NCI-H2196 (cell line): Measurements from ENCODE around the gene PTMA.

Experiments
- DNase-seq: peaks from one replicate; lab custom pipeline; 2025; ENCODE audit not compliant: unreplicated experiment; lab: John Stamatoyannopoulos, UW

Gene PTMA

DNA sequence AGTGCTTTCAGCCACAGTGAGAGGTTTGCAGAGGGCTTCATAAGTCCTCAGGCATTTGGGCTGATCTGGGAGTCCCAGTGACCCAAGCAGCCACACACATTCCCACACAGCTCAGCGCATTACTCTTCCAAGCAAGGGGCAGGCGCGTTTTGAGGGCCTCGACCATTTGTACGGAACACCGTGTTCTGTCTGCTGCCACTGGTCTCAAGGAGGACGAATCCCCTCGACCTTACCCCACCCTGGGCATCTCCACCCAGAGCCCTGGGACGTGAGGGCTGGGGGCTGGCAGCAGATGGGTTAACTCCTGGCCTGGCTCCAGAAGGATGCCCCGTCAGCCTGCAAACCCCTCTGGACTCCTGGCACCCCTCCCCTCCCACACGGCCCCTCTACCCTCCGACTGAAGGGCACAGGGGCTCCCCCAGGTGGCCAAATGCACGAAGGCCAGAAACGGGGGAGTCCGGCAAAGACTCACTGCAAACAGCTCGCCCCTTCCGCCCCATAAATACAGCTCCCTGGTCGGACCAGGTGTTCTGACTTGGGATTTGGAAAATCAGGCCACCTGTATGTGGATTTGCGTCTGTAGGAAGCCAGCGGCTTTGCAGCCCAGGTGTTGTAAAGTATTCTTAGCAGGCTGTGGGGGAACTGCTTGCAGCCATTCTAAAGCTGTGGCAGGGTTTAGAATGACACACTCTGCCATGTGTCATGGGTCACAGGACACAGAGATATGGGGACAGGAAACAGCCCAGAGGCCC is 33.6 kb upstream of the PTMA start:
- peak; percentile 42 for DNase-seq

DNA sequence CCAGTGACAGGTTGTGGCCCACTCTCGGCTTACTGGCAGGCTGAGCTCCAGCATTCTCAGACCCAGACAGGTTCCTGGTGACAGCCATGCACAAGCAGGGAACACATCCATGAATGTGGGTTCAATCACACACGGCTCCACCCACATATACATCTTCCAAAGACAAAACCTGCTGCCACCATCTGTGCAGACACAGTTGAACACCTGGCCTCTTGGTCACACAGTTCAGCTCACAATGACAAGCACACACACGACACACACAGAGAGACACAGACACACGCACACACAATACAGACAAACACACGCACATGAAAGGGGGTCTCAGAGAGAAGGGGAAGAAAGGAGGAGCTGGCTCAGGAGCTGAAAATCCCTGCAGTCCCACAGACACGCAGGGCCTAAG is 32.1 kb upstream of the PTMA start:
- no peak for DNase-seq

DNA sequence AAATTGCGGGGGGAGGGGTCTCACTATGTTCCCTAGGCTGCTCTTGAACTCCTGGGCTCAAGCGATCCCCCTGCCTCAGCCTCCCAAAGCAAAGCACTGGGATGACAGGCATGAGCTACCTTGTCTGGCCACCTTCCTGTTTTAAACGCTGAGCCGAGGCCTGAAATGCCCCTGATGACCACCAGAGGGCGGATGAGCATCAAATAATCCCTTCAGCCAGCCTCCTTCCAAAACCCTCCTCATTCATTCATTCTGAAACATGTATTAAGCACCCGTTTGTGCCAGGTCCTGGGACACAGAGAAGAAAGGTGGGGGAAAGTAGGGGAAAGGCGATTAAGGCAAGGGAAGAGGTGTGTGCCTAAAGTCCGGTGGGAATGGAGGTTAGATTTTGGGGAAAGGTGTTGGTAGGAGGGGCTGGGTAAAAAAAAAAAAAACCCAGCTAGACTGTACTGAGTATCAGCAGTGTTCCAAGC is 30.7 kb upstream of the PTMA start:
- peak; percentile 87 for DNase-seq

DNA sequence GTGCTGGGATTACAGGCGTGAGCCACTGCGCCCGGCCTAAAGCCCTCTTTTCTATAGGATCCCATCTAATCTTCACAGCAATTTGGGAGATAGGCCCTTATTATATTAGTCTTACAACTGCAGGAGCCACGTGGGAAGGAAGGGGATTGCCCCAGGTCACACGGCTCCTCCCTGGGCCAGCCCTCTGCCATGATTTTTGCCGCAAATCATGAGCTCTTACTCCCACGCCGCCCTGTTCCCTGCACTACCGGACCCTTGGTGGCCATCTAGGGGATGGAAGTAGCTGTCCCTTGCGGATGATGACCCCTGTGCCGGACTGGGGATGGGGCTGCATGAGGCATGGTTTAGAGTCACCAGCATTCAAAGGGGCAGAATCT is 28.4 kb upstream of the PTMA start:
- DNase-seq = peak; percentile 87

DNA sequence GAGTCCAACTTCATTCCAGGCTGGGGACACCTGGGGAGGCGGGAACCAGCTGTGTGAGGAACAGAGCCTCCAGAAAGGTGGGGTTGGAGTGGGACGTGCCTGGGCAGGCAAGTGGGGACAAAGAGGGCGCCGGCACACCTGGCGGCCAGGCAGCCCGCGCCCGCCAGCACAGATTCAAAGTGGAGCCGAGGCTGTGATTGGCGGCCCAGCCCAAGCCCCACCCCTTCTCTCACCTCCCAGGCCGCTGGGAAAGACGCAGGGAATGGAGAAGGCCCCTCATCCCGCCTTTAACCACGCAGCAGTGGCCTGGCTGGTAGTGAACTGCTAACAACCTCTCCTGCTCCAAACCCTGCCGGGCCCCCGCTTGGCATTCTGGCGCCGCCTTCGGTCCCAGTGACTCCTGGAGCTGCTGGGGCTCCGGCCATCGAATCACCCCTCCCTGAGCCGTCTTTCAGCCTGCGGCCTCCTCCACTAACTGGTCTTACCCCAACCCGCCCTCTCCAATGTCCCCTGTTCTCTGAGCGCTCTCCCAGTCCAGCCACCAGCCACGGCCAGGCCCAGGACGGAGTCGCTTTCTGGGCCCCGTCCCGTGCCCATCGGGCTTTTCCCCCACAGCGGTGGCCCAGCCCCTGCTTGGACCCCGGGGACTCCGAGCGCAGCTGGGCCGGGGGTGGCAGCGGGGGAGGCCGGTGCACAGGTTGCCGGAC is 27.9 kb upstream of the PTMA start:
- peak; percentile 93 for DNase-seq

DNA sequence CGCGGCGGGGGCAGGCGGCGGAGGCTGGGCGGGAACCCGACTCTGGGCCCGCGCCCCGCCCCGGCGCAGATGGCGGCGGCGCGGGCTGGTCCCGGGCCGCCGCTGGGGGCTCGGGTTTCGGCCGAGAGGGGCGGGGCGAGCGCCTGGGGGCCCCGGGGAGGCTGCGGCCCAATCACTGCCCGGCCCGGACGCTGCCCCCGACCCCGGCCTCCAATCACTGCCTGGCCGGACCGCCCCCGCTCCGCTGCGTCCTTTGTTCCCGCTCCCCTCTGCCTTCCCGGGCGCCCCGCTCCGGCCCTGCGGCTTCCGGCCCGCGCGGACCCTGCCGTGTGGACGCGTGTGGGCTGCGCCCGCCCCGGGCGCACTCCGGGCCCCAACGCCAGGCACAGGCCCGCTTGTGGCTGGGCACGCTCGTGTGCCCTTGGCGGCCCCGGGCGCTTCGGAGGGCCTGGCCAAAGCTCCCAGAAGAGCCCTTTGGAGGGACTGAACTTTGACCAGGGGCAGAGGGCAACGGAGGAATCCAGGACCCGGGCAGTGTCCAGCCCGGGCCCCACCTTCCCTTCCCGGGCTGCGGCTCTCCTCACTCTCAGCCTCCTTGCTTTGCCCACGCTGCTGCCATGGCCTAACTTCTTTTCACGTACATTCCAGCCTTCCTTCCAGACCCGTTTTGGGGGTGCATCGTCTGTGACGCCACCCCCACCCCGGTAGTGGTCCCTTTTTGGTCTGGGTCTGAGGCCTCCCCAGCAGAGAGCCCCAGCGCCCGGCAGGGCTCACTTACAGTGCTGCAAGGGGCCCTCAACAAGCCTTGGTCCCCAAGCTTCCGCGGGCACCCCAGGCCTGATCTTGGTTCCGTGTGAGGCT is 27.1 kb upstream of the PTMA start:
- peak; percentile 94 for DNase-seq

DNA sequence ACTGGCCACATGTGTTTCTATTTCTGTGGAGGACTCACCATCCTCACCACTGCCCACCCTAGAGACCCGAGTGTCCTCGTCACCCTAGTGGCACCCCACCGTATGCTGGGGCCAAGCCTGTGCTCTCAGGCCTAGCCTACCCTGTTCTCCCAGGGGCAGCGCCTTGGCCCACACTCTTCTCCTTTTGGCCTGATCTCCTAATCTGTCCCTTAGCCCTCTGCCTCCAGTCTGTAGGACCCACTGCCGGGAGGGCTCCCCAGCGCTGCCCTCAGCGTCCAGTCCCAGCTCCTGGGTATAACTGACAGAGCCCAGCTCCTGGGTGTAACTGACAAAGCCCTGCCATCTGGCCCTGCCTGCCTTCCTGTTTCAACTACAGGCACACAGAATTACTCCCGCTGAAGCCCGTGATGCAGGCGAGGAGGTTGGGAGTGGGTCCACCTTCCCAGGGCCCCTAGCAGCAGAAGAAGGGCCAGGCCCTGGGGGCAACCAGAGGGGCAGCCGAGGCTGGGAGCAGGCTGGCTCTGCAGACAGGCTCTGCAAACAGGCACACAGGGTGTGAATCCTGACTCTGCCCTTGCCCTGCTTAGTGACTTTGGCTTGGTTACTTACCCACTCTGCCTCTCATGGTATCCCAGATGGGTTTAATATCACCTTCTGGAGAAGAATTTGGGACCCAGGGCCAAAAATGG is 25.6 kb upstream of the PTMA start:
- DNase-seq = no peak

DNA sequence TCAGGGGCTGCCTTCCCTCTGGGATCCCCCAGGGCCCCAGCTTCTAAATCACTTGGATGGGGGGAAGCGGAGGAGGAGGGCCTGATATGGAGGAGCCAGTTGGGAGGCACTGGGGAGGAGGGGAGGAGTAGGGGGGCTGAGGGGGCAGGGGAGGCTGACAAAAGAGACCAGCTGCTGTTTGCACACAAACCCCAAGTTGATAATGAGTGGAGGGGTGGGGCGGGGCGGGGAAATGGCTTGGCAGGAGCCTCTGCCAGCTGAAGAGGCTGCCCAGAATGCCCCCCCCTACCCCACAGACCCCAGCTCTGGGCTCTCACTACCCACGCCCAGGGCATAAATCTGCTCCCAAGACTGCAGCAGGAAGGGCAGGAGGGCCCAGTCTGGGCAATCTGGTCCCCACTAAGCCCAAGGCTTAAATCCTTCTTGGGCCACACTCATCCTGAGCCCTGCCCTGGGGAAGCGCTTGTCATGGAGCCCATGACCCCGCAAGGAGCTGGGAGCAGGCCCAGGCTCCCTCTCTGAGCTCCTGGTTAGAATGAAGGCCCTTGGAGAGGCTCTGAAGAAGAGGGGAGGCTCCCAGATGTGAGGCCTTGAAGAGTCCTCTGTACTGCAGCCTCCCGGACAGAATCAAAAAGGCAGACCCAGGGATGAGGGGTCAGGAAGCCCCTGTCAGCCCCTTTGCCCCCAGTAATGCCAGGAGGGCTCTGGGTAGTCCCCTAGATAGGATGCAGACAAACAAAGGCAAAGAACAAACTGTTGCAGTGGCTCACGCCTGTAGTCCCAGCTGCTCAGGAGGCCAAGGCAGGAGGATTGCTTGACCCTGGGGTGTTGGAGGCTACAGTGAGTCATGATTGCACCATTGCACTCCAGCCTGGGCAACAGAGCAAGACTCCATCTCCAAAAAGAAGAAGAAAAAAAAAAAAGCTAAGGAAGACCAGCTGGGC is 24.8 kb upstream of the PTMA start:
- no peak for DNase-seq

DNA sequence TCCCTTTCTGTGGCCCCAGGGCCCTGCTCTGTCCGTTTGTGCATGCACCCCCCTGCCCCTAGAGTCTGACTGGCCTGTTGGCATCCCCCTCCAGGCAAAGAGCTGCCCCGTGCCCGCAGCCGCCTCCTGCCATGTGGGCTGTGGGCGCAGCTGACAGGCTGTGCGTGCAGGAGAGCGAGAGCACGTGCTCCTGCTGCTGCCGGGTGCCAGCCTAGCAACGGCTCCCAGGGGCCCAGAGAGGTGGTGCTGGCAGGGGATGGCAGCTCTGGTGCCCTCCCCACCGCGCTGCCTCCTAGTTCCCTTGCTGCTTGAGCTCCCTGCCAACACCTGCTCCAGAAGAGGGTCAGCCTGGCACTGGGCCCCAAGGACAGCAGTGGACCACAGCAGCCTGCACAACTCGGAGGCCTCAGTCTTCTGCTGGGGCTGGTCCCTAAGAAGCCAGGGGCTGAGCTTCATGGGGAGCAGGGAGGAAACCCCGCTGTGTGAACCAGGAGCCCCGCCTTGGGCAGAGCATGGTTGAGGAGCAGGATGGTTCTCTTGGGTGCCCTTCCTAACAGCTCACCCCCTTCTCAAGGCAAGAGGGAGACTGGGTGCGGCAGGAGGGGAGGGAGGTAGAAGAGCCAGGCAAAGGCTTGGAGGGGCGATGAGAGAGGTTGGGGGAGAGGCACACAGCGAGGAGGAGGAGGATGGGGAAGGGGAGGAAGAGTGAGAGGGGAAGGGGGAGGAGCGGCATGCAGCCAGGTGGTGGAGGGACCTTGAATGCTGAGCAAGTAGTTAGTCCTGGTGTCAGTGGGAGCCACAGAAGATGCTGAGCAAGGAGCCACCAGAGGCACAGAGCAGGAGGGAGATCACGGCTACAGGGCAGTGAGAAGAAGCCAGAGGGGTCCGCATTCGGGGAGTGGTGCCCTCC is 23.8 kb upstream of the PTMA start:
- DNase-seq = peak; percentile 87

DNA sequence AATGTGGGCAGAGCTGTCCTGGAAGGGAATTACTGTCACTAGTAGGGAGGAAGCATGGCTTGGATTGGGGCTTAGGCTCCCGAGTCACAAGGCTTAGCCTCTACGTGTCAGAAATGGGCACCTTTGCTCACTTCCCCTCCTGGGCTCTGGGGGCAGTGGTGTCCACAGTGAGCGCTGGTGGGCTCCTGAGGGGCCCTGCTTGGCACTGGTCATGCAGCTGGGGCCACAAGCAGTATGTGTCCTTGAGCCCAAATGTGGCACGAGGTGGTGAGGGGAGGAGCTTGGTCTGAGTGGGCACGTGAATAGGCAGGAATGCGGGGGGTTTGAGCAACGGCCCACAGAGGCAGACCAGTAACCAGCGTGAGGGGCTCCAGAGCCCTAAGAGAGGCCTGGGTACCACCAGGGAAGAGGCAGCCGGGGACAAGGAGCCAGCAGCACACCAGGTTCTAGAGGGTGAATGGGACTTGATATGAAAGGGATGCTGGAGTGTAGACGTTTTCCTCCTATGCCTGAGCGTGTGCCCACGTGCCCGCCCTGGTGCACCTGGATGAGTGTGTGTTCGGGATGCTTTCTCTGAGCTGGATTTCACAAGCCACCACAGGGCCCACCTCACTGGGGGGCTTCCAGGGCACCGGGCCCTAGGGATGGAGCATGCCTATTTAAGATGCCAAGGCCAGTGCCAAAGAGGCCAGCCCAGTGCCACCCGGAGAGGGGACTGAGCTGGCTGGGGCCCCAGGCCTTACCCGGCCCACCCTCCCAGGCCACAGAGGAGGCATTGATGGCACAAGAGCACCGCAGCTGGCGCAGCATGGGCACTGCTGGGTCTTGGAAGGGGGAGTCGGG is 22.8 kb upstream of the PTMA start:
- DNase-seq = peak; percentile 46

DNA sequence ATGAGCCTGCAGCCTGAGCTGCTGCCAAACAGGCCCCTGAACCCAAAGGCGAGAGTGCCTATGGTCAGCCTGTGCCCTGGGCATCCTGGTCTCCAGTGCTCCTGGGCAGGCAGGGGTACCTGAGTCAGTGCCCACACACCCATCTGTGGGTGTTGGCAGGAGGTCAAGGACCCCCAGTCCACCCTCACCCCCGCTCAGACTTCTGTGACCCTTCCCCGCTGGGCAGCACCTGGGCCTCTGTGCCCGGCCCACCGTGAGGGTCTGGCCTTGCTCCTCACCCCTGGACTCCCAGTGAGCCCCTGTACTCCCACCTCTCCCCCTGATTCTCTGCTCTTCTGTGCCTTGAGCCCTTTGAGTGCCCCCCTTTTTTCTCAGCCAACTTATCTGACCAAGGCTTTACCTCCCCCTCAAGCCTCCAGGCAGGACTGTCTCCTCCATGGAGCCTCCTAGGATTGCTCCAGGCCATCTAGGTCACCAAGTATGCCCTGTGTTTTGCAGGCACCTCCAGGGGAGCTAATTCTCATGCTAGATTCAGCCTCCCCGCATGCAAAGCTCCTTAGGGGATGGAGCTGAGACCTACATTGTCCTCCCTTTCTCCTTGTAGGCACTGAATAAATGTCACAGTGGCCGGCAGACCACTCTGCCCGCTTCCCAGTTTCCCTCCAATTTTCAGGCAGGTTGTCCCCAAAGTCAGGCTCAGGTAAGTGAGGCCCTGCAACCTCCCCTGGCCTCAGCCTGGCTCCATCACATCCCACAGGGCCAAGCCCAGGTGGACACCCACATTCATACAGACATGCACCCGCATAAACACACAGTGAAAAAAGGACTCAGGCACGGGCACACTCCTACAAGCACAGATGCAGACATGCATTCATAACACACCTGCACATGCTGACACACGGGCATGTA is 21.9 kb upstream of the PTMA start:
- no peak for DNase-seq

DNA sequence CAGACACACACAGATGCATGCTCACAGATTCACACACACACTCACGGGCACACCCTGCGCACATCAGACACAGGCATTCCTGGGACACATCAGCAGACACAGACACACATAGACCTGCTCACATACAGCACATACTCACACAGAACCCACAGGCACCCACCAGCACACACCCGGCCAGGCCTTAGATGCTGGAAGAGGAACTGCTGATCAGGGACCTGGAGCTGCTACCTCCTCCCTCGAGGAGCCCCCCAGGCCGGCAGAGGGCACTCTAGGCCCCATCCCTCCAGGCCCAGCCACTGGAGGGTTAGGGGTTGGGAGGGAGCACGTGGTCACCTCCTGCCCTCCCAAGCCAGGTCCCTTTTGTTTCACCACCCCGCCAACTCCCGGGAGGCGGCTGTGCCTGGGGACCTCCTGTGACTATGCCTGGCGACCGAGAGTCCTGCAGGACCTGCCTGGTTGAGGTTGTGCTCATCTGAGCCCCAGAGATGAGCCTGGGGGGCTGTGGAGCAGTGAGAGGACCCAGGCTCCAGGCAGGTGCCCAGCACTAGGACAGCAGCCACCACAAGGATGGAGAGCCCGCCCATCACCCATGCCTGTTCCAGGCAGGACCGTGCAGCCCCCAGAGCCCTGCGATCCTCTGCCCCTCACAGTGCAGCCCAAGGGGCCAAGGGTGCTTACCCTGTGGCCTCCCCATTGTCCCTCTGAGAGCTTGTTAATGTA is 21.0 kb upstream of the PTMA start:
- peak; percentile 72 for DNase-seq

DNA sequence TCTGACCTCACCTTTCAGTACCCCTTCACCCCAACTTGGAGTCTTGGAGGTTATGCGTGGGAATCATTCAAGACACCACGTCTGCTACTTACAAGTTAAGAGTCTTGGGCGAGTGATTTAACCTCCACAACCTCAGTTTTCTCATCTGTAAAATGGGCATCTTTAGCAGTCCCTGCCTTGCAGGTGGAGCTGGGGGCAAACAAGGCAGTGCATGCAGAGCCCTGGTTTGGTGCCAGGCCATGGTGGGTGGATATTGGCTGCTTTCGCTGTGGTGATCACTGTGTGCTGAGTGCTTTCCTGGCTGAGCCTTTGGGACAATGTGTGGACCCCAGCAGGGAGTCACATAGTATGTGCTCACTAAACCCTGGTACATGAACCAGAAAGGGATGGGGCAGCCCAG is 20.4 kb upstream of the PTMA start:
- DNase-seq = no peak

DNA sequence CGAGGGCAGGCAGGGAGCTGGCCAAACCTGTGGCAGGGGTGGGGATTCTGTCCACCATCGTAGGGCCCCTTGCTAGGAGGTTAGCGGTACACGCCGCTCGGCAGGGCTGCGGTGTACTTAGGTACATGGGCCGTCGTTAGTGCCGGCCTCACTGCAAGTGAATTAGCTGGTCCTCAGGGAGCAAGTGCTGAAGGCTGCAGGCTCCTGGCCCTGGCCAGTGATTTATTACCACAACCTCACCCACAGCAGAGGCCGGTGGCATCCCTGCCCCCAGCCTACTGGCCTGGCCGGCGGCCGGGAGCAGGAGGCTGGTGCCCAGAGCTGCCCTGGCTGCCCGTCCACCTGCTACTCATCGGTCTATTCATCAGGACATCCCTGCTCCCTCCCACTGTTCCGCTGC is 19.6 kb upstream of the PTMA start:
- DNase-seq = no peak

DNA sequence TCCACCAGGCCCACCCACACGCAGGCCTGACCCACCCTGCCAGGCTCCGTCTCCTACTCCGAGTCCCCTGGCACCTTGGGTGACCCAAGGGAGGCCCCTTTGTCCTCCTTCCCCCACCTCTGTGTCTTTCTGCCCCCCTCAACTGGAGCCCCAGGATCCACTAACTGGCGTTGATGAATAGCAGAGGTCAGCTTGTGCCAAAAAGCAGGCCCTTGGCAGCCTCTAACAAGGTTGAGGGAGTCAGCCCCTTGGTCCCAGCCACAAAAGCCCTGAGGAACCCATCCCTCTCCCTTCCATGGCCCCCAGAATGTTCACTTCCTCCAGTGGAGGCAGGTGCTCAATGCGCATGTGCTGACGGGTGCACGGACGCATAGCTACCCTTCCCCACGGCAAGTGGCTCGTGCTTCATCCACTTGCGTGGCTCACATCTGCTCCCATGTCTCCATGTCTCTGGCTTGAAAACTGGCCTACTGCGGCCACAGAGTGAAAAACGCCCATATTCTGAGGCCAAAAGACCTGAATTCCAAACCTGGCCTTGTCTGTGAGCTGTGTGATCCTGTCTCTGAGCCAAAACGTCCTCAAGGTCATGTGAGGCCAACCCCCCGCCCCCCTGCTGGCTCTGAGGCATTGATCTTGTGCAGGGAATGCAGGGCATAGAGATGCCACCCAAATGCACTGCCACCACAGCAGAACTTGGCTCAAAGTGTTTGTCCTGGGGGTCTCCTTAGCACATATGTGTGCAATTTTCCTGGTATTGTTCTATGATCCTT is 19.0 kb upstream of the PTMA start:
- no peak for DNase-seq
